Activated CD4-positive, alpha-beta memory T cell treated with anti-CD3 and anti-CD28 coated beads, Interleukin-2, amount 10 ng/mL, durations not matched to agents 7 days and 5 days (primary cell): ENCODE results near the gene SEM1. TPM values are rescaled to one million over a fixed set of nuclear protein-coding genes. Genes with fewer than 3 reads are reported as not detected.
"Not testable (repeated sequence)": the region's sequence is repeated elsewhere in the genome, so short reads cannot be mapped to it uniquely, and the experiment has no call there.

Source experiments
- CTCF ChIA-PET: fragments of 350-600 bp; sonication (Branson Sonifier 250); formaldehyde crosslinking; loops from one replicate; lab custom pipeline; 2021; ENCODE audit warnings: antibody characterized with exemption, inconsistent platforms; lab: Charles Lee
- POLR2A ChIA-PET: fragments of 350-600 bp; sonication (Branson Sonifier 250); formaldehyde crosslinking; loops from one replicate; lab custom pipeline; 2021; ENCODE audit warnings: antibody characterized with exemption; lab: Charles Lee
- DNase-seq: peaks from one replicate; pipeline ENCODE4 v3.0.0-alpha.2; 2020
- H3K27ac Mint-ChIP-seq: one replicate; pipeline ENCODE4 v1.8.0; 2021; ENCODE audit warnings: mild to moderate bottlenecking, mixed read lengths
- H3K27me3 Mint-ChIP-seq: one replicate; pipeline ENCODE4 v1.8.0; 2021; ENCODE audit warnings: mixed read lengths
- H3K36me3 Mint-ChIP-seq: one replicate; pipeline ENCODE4 v1.8.0; 2021; ENCODE audit warnings: low read depth, mixed read lengths
- H3K4me1 Mint-ChIP-seq: one replicate; pipeline ENCODE4 v1.8.0; 2021; ENCODE audit warnings: mixed read lengths
- H3K4me3 Mint-ChIP-seq: one replicate; pipeline ENCODE4 v1.8.0; 2021; ENCODE audit warnings: mild to moderate bottlenecking, mixed read lengths
- H3K9me3 Mint-ChIP-seq: one replicate; pipeline ENCODE4 v1.8.0; 2021; ENCODE audit warnings: mixed read lengths
- total RNA-seq, 2 experiments: library from RNA; stranded (reverse); gene quantifications; one replicate each; pipeline ENCODE4 v1.2.3, GENCODE V29; 2021

The SEM1 gene
- total RNA-seq, 2 experiments from 2014 or later, result 40.5 to 43.3 TPM

- Mint-ChIP-seq H3K4me1 (no peaks in the 10 kb centered on the region), H3K27ac (no peak overlapping the region), H3K9me3 (no peaks in the 10 kb centered on the region), H3K36me3 (no peaks in the 10 kb centered on the region), H3K27me3 (peaks cover 2% of the 10 kb centered on the region), H3K4me3 (no peak overlapping the region)
- ChIA-PET POLR2A (no interaction called here), CTCF (no interaction called here)
- DNase-seq, result no peak
Measured at GRCh38 chr7:96645084-96645483, 64.6 kb downstream of the SEM1 start.

- CTCF ChIA-PET, H3K4me1 Mint-ChIP-seq, H3K27ac Mint-ChIP-seq, H3K27me3 Mint-ChIP-seq, H3K9me3 Mint-ChIP-seq, POLR2A ChIA-PET, H3K4me3 Mint-ChIP-seq, DNase-seq, H3K36me3 Mint-ChIP-seq: not testable (repeated sequence)
Measured at GRCh38 chr7:96643436-96643835, 66.2 kb downstream of the SEM1 start.

- no peak overlapping the region for H3K4me3 Mint-ChIP-seq
Measured at GRCh38 chr7:96640054-96640453, 69.6 kb downstream of the SEM1 start.

More at GRCh38 chr7:96640054-96640453, 69.6 kb downstream of the SEM1 start:
- Mint-ChIP-seq H3K36me3 (no peaks in the 10 kb centered on the region), H3K27ac (no peak overlapping the region), H3K4me1 (no peaks in the 10 kb centered on the region), H3K9me3 (no peaks in the 10 kb centered on the region), H3K27me3 (peaks cover 2% of the 10 kb centered on the region)
- CTCF ChIA-PET, result no interaction called here
- POLR2A ChIA-PET, result no interaction called here
- no peak for DNase-seq
